ENCODE data around the gene SEC11A. TPM values are rescaled to one million over a fixed set of nuclear protein-coding genes. Genes with fewer than 3 reads are reported as not detected.

The SEC11A gene
- total RNA-seq, 4 donors from 2014 or later, result 44.0 to 88.4 (median 63.1) TPM

DNA sequence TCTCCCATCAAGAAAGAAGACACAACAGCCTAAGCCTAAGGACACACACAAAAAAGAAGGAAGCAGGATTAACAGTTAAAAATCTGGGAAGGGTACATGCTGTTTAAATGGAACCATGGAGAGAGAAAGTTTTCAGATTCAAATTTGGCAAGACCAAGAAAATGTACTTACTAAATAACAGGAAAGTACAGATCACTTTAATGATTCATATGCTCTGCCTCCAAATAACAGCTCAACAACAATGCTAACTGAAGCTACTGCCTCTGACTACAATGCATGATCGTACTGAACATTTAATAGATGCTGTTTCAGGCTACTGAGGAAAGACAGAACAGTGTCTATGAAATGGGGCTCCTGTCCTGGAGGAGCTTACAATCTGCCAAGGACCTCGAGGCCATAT, 49.6 kb downstream of the SEC11A start:
- intact Hi-C loops (cut with DNase I; ENCODE audit: low total_unique reads), result no loop called here
- H3K4me3 ChIP-seq (ENCODE audit: low read depth, poor library complexity, severe bottlenecking), result no peak overlapping the region
- no peak for DNase-seq (ENCODE audit: low spot score in 2 of 2)
- TF ChIP-seq CTCF (IDR thresholded peaks at IDR 0.05) (no peak), POLR2A (IDR thresholded peaks at IDR 0.05) (no peak)
- 77 to 89% methylated on average over 2 of the region's 2 CpGs for WGBS, 2 donors

DNA sequence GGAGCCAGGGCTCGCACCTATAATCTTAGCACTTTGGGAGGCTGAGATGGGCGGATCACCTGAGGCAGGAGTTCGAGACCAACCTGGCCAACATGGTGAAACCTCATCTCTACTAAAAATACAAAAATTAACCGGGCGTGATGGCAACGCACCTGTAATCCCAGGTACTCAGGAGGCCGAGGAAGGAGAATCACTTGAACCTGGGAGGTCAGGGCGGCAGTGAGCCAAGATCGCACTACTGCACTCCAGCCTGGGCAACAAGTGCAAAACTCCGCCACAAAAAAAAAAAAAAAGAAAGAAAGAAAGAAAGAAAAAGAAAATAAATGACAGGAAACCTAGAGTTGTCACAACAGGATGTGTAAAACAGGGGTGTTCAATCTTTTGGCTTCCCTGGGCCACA, 54.9 kb downstream of the SEC11A start:
- no peak overlapping the region for H3K4me3 ChIP-seq (ENCODE audit: low read depth, poor library complexity, severe bottlenecking)
- DNase-seq (ENCODE audit: low spot score in 2 of 2), result no peak
- WGBS, 2 donors, result 89 to 95% methylated on average over 10 of the region's 10 CpGs
- TF ChIP-seq CTCF (IDR thresholded peaks at IDR 0.05) (no peak), POLR2A (IDR thresholded peaks at IDR 0.05) (no peak)
- intact Hi-C loops (cut with DNase I; ENCODE audit: low total_unique reads), result no loop called here

- WGBS, 2 donors, result 76 to 81% methylated on average over 4 of the region's 4 CpGs
- intact Hi-C loops (cut with DNase I; ENCODE audit: low total_unique reads), result no loop called here
- no peak overlapping the region for H3K4me3 ChIP-seq (ENCODE audit: low read depth, poor library complexity, severe bottlenecking)
- DNase-seq (ENCODE audit: low spot score in 2 of 2), result no peak
- TF ChIP-seq POLR2A (IDR thresholded peaks at IDR 0.05) (no peak), CTCF (IDR thresholded peaks at IDR 0.05) (no peak)
Observed at GRCh38 chr15:84659904-84660781, 55.8 kb downstream of the SEC11A start.

GRCh38 chr15:84658788-84659411, 57.0 kb downstream of the SEC11A start:
- TF ChIP-seq POLR2A (IDR thresholded peaks at IDR 0.05) (no peak), CTCF (IDR thresholded peaks at IDR 0.05) (no peak)
- 49 to 53% methylated on average over 7 of the region's 7 CpGs for WGBS, 2 donors
- intact Hi-C loops (cut with DNase I; ENCODE audit: low total_unique reads), result no loop called here
- no peak overlapping the region for H3K4me3 ChIP-seq (ENCODE audit: low read depth, poor library complexity, severe bottlenecking)
- no peak for DNase-seq (ENCODE audit: low spot score in 2 of 2)

- peak within 1 kb of the TSS; percentile 19 for H3K4me3 ChIP-seq (ENCODE audit: low read depth, poor library complexity, severe bottlenecking)
- TF ChIP-seq CTCF (IDR thresholded peaks at IDR 0.05), result no peak
- no peak for TF ChIP-seq POLR2A (IDR thresholded peaks at IDR 0.05)
- WGBS, 2 donors, result 0 to 1% methylated on average over 24 to 26 of the region's 61 CpGs
- DNase-seq (ENCODE audit: low spot score in 2 of 2), result peak; percentile 35 to 92
- intact Hi-C loops (cut with DNase I; ENCODE audit: low total_unique reads), result no loop called here
Observed at GRCh38 chr15:84658080-84658787, 57.7 kb downstream of the SEC11A start, which contains the start of gene NMB. Gene NMB (minus strand): TSS chr15:84658199. CDS start chr15:84658152, 47 bp downstream.

Data from lower leg skin (tissue), 4 donors.